A549 treated with DMSO at 1 μM for 4 hours (cell line): Measurements from ENCODE around the gene NHSL1. TPM values are rescaled to one million over a fixed set of nuclear protein-coding genes. Genes with fewer than 3 reads are reported as not detected.

Experiments used
- total RNA-seq: library from RNA; stranded (reverse); fragments of 200-300 nt; extraction: Qiagen RNA extraction; gene quantifications from 5 replicates; pipeline ENCODE4 v1.2.3, GENCODE V29; 2022; ENCODE audit warnings: low read depth

NHSL1 gene, protein sequence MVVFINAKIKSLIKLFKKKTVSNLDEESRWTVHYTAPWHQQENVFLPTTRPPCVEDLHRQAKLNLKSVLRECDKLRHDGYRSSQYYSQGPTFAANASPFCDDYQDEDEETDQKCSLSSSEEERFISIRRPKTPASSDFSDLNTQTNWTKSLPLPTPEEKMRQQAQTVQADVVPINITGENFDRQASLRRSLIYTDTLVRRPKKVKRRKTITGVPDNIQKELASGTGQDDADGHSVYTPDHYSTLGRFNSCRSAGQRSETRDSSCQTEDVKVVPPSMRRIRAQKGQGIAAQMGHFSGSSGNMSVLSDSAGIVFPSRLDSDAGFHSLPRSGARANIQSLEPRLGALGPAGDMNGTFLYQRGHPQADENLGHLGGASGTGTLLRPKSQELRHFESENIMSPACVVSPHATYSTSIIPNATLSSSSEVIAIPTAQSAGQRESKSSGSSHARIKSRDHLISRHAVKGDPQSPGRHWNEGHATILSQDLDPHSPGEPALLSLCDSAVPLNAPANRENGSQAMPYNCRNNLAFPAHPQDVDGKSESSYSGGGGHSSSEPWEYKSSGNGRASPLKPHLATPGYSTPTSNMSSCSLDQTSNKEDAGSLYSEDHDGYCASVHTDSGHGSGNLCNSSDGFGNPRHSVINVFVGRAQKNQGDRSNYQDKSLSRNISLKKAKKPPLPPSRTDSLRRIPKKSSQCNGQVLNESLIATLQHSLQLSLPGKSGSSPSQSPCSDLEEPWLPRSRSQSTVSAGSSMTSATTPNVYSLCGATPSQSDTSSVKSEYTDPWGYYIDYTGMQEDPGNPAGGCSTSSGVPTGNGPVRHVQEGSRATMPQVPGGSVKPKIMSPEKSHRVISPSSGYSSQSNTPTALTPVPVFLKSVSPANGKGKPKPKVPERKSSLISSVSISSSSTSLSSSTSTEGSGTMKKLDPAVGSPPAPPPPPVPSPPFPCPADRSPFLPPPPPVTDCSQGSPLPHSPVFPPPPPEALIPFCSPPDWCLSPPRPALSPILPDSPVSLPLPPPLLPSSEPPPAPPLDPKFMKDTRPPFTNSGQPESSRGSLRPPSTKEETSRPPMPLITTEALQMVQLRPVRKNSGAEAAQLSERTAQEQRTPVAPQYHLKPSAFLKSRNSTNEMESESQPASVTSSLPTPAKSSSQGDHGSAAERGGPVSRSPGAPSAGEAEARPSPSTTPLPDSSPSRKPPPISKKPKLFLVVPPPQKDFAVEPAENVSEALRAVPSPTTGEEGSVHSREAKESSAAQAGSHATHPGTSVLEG (N-terminal part only)
- total RNA-seq = 3.6 to 4.2 TPM (median 3.9 TPM) in 5 replicates

GRCh38 chr6:138499303-138500018 lies at the start of gene NHSL1:
NHSL1 (minus strand) TSS chr6:138499494; CDS start chr6:138499290, 204 bp downstream.

GRCh38 chr6:138403801-138404665 lies 95.3 kb downstream of the NHSL1 start, which contains the start of gene HEBP2:
HEBP2 (plus strand) TSS chr6:138404223; CDS start chr6:138404496, 273 bp downstream.

DNA sequence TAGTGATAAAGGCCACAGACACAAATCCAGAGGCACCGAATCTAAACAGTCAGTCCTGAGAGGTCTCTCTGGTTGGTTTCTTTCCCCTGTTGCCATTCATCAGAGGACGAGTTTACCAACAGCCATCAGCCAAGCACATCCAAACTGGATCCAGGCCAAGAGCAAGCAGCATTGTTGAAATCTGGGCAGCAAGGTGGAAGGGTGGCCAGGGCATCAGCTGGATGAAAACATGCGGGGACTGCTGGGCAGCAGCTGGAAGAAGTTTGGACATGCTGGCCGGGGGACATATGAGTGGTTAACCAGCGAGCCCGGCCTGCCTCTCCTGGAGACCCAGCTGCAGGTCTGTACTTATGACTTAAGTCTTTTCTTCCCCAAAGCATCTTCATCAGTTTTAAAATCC lies 121.5 kb downstream of the NHSL1 start, which contains the start of gene SMIM28:
TSS of gene SMIM28 (plus strand) at position 62 of the 400 bp plus-strand sequence. CDS start at position 230, 168 bp downstream.

Other genes starting within 250 kb of the NHSL1 start
- gene SMIM28, start 121.6 kb downstream of the NHSL1 start, total RNA-seq = not detected in 5 replicates
- gene HEBP2, start 95.3 kb downstream of the NHSL1 start, total RNA-seq = 13.9 to 34.9 TPM (median 33.0 TPM) in 5 replicates